ENCODE measurements around the gene G3BP2. TPM values are rescaled to one million over a fixed set of nuclear protein-coding genes. Genes with fewer than 3 reads are reported as not detected.

Gene G3BP2
- total RNA-seq, 1 donor from 2014 or later: 109 TPM

DNA sequence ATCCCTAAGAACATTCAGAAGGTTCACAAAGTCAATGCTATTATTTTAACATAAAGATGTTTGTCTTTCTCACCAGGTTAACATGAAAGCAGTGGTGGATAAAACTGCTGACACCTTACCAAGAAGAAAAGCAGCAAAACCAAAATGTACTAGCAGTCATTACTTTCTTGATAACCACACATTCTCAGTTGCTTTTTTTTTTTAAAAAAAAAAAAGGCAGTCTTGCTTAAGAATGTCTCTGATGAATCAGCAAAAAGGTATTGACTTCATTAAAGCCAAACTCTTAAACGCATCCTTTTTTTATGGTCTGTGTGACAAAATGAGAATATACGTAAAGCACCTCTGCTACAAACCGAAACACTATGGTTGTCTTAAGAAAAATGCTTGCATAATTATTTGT lies 74.8 kb downstream of the G3BP2 start:
- no peak overlapping the region for H3K4me3 ChIP-seq (ENCODE audit: low read depth, low read length)
- DNase-seq (ENCODE audit: low read depth): peak; percentile 10
- TF ChIP-seq, protein P1, sequence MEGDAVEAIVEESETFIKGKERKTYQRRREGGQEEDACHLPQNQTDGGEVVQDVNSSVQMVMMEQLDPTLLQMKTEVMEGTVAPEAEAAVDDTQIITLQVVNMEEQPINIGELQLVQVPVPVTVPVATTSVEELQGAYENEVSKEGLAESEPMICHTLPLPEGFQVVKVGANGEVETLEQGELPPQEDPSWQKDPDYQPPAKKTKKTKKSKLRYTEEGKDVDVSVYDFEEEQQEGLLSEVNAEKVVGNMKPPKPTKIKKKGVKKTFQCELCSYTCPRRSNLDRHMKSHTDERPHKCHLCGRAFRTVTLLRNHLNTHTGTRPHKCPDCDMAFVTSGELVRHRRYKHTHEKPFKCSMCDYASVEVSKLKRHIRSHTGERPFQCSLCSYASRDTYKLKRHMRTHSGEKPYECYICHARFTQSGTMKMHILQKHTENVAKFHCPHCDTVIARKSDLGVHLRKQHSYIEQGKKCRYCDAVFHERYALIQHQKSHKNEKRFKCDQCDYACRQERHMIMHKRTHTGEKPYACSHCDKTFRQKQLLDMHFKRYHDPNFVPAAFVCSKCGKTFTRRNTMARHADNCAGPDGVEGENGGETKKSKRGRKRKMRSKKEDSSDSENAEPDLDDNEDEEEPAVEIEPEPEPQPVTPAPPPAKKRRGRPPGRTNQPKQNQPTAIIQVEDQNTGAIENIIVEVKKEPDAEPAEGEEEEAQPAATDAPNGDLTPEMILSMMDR (conservative IDR thresholded peaks at IDR 0.05; ENCODE audit: low read depth, low read length): no peak

DNA sequence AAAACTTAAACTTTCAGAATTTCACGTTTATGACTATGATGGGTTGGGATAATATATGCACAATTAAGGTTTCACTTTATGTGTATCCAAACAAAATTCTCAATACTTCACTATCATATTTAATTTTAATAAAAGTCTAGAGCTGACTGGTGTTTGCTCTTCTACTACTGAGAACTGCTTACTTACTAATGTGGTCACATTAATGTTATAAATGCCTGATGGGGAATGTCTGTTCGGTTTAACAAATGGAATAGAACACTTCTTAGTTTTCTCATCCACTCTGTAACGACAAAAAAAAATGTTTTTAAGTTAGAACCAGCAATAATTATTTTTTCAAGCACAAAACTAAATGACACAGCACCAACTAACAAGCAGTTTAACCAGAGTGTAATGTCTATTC lies 77.2 kb downstream of the G3BP2 start:
- no peak overlapping the region for H3K4me3 ChIP-seq (ENCODE audit: low read depth, low read length)
- no peak for DNase-seq (ENCODE audit: low read depth)
- TF ChIP-seq, protein P1 (conservative IDR thresholded peaks at IDR 0.05; ENCODE audit: low read depth, low read length): no peak

DNA sequence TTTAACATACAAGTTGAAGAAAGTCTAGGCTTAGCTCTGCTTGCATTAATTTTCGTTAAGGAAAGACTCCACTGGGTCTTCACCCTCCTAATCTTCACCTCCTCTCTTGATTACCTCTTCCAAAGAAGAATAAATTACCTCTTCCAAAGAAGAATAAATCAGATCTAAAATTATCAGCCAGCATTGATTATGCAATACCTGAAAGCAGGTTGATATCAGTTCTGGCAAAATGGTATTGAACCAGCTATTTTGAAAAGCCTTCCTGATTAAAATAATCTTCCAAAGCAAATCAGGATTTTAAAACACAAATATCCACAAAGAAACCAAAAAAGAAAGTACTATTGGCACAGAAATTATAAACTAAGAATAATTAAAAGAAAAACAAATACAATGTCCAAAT lies 79.8 kb downstream of the G3BP2 start:
- H3K4me3 ChIP-seq (ENCODE audit: low read depth, low read length): no peak overlapping the region
- DNase-seq (ENCODE audit: low read depth): no peak
- TF ChIP-seq, protein P1 (conservative IDR thresholded peaks at IDR 0.05; ENCODE audit: low read depth, low read length): no peak

Other genes with a start within 250 kb of the G3BP2 start
- 11.2 and 37.3 TPM in 2 replicates for gene RCHY1, start 159.0 kb downstream of the G3BP2 start, total RNA-seq
- 7.0 and 8.4 TPM in 2 replicates for gene THAP6, start 158.9 kb downstream of the G3BP2 start, total RNA-seq
- gene ODAPH, start 117.3 kb downstream of the G3BP2 start, total RNA-seq: 0.87 TPM in 1 of 2 replicates, not detected in the other
- gene CDKL2, start 42.9 kb downstream of the G3BP2 start, total RNA-seq: 1.2 and 3.6 TPM in 2 replicates
- 46.0 and 57.8 TPM in 2 replicates for gene USO1, start 51.2 kb upstream of the G3BP2 start, total RNA-seq
- not detected in 2 replicates for gene PPEF2, start 229.0 kb upstream of the G3BP2 start, total RNA-seq

All from epithelial cell of proximal tubule (primary cell).